Measurements from ENCODE around the gene ASCL5.

ASCL5 gene

GRCh38 chr1:201080135-201080534 lies 46.8 kb downstream of the ASCL5 start:
- no peak for DNase-seq

- DNase-seq: no peak
Measured at GRCh38 chr1:201077736-201078135, 49.2 kb downstream of the ASCL5 start.

DNA sequence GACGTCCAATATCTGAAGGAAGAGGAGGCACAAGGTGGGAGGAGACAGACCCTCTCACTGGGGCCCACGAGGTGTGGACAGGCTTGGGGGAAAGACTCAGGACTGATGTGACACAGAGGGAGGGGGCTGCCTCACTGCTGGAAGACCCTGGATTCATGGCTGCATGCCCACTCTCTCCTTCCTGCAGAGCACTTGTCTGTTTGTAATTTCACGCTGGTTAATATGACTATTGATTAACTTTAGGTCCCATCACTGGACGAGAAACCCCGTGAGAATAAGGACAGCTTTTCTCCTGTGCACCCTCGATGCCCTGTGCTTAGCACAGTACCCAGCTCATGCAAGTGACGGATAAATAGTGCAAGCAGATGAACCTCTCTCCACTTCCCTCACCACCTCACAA lies 49.9 kb downstream of the ASCL5 start:
- DNase-seq: no peak

- no peak for DNase-seq
Measured at GRCh38 chr1:201076092-201076491, 50.9 kb downstream of the ASCL5 start.

GRCh38 chr1:201074018-201074417 lies 53.0 kb downstream of the ASCL5 start:
- DNase-seq: no peak

DNA sequence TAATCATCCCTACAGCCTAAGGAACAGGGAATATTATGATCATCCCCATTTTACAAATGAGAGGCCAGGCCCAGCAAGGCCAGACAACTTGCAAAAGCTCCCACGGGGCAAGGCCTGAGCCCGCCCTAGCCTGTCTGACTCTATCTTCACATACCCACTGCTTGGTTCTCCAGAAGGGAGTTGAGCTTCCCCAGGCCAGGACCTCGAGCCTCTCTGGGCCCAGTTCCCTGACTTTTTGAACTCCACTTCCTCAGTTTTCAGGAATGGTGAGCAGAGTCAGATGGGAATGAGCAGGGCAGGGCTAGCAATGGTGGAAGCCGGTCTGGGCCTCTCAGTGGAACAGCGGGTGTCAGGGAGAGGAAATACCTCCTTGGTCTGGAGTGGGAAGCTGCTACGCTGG lies 54.1 kb downstream of the ASCL5 start:
- DNase-seq: no peak

GRCh38 chr1:201072149-201072548 lies 54.8 kb downstream of the ASCL5 start:
- no peak for DNase-seq

DNA sequence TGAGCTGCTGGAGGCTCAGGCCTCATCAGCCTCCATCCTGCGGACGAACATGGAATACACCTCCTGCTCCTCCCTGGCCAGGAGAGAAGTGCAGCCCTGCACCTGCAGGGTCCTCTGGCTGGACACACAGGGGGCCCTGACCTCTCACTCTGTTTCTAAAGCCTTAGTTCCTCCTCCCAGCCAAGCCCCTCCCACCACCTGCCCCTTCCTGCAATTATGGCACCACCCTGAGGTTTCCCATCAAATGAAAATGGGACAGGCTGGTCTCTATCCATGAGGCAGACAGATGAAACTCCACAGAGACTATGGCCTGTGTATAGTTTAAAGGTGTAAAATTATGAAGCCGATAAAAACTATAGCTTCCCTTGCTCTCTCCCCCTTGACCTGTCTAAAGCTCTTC lies 57.3 kb downstream of the ASCL5 start:
- no peak for DNase-seq

DNA sequence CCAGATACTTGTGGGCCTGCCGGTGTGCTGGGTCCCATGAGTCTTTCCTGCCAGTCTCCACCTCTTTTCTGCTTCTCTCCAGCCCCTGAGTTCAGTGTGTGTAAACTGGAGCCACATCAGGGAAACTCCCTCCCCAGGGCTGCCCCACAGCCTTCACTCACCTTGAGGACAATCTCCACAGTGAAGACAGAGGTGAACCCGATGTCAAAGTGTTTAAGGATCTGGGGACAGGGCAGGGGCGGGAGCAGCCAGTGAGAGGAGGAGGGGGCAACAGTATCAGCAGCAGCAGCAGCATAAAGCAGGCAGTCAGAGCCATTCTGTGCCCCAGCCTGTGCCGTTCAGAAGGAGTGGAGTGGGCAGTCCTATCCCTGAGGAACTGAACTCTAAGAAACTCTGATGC lies 58.0 kb downstream of the ASCL5 start:
- DNase-seq: no peak

- no peak for DNase-seq
Measured at GRCh38 chr1:201066986-201067385, 60.0 kb downstream of the ASCL5 start.

DNA sequence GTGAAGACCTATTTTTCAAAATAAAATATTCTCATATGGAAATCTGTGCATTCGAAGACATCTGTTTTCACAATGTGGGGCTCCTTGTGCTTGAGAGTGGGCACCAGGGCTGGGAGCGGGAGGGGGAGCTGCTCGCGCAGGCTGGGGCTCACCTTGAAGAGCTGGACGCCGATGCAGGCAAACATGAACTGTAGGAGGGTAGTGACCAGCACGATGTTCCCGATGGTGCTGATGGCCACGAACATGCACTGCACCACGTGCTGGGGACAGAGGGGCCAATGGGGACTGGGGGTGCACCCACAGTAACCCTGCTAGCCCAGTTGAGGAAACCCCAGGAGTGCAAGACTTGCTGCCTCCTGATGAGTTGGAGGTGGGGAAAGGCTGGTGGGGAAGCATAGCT lies 61.3 kb downstream of the ASCL5 start:
- no peak for DNase-seq

- no peak for DNase-seq
Measured at GRCh38 chr1:201064806-201065205, 62.2 kb downstream of the ASCL5 start.

Data from activated CD4-positive, alpha-beta T cell treated with anti-CD3 and anti-CD28 coated beads, Interleukin-2, amount 50 U/mL, for 1 hour (primary cell).